ENCODE measurements around the gene POC1B.

Gene POC1B

DNA sequence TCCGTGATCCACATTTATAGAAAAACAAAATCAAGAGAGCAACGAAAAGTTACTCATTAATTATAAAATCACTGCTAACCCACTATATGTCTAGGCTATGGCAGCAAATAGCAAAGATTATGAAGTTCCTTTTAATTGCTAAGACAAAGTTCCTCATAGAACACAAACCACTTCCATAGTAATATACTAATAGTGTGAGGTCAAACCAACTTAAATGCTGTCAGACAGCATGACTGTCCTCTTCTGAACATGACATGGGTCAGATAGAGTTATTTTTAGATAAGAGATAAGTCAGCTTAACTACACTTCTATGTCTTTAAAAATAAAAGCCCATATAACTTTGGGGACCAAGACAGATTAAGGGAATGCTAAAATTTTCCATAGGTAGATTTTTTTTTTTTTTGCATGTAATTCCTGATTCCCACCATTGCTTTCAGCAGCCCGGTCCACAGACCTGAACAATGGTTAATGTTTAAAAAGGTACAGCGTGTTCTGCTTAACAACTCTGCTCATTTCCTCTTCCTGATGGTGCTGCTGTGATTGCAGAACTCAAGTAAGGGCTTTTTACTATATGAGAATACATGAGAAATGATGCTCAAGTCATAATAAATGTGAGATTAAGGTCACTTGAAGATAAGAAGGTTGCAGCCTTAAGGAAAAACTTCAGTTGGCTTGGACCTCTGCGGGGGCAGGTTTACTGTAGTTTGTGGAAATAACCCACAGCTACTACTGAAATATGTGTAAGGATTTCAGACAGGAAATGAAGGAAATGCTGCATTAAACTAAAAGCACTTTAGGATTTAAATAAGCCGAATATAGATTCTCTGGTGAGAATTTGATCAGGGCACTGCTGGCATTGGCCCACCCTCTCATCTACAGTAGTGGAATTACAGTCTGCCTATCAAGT is 135.8 kb downstream of the POC1B start:
- no peak for DNase-seq (ENCODE audit: low read depth in 3 of 3)

DNA sequence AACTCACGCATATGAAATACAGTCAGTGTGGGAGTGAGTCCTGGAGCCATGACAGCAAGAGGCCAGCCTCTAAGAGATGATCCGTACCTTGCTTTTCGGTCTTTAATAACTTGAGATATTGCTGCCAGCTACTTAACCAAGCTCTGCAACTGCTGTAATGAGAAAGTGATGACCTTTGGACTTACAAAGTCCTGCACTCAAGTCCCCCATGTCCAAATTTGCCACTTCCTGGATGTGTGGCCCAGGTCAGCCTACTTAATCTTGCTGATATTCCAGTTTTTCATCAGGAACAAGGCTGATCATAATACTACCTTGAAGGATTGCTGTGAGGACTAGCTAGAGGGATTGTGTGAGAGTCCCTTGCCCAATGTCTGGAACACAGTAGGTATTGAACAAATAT is 139.7 kb downstream of the POC1B start:
- no peak for DNase-seq (ENCODE audit: low read depth in 3 of 3)

DNA sequence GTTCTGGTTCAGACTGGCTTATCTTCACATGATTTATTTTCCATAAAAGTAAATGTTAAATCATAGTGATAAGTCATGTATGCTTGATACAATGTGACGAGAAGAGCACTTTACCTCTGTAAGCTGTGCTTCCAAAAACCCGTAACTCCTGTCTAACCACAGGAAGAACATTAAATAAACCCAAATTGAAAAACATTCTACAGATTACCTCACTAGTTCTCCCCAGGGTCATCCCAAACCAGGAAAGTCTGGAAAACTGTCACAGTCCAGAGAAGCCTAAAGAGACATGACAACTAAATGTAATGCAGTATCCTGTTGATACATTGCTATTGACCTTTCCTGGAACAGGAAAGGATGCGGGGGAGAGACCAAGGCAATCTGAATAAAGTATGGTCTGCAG is 141.0 kb downstream of the POC1B start:
- no peak for DNase-seq (ENCODE audit: low read depth in 3 of 3)

DNA sequence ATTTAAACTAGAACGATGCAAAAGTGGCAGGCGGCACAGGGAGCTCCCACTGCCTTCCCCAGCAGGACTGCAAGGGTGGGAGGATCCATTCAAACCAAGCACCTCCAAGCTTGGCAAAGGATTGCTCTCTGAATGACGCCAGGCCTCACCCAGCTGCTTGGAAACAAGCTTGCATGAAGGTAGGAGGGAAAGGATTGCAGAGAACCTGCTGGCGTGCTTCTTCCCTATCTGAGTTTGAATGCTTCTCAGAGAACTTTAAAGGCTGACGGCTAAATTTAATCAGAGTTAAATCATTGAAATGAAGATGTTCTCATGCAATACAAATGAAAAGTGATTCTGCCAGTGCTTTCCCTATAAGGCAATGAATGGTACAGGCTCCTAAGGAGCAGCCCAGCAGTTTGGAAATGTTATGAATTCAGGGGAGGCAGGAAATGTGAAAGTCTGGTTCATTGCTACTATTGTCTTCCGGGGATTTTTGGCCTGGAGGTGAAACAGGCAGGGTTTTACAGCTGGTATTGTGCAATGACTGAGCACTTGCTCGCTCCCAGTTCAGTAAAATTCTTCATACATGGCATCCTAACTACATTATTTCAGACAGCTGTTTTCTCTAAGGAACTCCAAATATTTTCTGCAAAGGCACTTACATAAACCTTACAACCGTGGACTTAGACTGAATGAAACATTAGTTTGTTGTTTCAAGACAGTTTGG is 141.6 kb downstream of the POC1B start:
- no peak for DNase-seq (ENCODE audit: low read depth in 3 of 3)

DNA sequence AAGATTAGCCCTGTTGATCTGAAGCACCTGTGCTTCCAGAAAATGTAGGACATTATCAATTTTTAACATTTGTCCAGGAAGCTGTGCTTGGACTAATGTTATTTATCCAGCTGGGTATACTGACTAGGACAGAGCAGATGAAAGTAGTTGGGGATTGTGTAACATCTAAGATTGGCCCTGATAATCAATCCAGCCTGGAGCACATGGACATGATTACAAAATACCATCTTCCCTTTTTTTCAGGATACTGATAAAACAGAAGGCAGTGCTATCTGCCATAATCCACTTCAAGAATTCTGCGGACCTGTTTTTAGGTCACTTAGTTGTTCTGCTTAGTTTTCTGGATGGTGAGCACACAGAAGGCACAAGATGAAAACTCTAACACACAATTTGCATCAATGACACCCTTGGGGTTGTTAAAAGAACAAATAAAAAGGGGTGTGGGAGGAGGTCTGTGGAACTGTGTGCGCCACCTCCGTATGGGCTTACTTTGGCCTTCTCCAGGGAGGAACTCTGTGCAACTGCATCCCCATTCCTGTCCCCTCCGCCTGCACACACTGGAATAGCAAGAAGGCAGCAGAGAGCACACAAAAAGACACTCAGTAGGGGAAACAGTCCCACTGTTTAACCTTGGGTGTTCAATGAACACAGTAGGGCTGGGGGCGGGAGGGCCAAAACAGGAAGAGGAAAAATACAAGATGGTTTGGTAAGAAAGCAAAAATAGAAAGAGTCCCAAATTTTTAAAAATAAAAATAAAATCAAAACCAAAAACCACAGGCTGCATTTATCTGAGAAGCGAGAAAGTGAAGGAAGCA is 142.4 kb downstream of the POC1B start:
- no peak for DNase-seq (ENCODE audit: low read depth in 3 of 3)

DNA sequence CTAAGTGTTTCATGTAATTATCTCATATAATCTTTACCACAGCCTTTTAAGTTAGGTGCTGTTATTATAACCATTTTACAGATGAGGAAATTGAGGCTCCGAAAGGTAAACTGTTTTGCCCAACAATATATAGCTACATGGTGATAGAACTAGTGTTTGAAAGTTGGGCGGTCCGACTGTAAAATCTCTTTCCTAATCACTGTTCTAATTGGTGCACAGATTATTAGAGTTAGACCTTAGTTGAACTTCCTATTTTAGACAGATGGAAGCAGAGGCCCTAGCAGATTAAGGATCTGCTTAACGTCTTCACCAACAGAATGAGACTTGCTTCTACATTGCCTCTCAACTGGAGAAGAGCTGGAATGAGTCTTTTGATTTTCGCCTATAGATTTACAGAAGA is 143.5 kb downstream of the POC1B start:
- DNase-seq (ENCODE audit: low read depth in 3 of 3), result no peak

DNA sequence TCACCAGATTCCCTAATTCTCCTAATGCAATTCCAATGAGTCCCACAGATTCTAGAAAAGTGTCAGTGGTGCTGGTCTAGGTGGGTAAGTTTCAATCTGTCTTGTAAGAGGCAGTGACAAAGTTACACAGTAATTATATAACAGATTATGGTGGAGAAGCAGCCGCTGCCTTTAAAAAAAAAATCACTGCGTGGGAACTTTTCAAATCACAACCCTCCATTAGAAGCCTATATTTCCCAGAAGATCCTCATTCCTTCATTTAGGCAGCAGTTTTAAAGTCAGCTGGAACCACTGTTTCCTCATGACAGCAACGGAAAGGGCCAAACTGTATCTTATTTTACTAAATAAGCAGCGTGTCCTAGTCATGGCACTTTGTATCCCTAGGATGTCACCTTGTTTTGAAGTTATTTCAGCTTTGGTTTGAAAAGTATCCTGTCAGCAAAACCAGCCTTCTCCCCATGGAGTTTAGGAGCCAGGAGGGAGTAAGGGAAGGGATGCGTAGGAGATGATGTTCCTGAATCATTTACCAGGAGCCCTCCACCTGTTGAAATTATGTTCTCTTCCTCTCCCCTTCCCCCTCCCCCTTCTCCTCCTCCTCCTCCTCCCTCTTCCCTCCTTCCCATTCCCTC is 145.9 kb downstream of the POC1B start:
- DNase-seq (ENCODE audit: low read depth in 3 of 3), result no peak

DNA sequence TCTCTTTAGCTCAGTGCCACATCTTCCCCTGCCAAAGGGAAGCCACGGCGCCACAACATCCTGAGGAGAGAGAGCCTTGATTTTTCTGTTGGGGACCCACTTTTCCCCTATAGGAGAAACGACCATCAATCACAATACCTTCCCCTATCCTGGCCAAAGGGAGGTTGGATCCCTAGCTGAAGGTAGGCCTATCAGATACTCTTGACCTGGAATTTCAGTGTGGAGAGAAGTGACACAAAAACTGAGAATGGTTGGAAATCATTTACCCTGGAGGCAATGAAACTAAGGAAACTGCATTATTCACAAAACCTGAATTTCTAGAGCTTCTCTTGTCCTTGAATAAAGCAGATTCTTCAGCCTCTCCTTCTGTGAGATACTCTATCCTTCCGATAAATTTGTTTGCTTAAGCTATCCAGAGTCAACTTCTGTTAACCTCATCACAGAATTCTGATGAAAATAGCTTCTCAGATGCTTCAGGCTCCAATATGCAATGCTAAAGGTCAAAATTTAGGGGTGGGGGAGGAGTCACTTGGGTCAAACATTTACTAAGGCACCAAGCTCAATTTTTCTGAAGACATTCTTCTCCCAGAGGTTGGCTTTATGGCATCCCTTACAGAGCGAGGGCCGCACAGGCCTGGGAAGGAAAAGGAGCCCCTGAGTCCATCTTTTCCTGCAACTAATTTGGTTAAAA is 146.6 kb downstream of the POC1B start:
- DNase-seq (ENCODE audit: low read depth in 3 of 3), result no peak

DNA sequence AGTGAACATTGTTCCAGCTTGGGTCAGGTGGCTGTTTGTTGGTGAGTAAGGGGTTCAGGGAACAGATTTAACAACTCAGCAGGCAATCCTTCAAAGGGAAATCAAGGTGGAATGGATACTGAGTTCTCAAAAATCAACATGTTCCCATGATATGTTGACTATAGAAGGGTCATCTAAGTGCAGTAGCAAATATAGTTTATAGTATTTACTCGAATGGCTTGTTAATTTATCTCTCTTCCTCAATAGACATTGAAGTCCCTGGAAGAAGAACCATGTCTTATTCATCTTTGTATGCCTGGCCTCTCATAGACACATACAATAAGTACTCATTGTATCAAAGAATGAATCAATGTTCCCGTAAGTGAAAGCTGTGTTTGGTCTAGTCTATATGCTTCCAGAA is 149.0 kb downstream of the POC1B start:
- DNase-seq (ENCODE audit: low read depth in 3 of 3), result no peak

DNA sequence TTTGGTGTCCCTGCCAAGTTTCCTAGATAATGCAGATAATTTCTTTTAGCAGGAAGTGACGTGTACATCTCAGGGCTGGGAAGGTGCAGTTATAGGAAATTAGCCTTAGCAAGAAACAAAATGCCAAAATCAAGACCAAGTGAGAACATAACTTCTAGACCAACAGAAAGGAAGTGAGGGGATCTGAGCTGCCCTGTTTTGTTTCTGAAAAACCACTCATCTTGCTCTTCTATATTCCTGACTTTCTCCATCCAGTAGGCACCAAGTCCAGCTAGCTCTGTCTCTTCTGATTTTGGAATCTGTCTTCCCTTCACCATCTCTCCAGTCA is 149.7 kb downstream of the POC1B start:
- DNase-seq (ENCODE audit: low read depth in 3 of 3), result no peak

DNA sequence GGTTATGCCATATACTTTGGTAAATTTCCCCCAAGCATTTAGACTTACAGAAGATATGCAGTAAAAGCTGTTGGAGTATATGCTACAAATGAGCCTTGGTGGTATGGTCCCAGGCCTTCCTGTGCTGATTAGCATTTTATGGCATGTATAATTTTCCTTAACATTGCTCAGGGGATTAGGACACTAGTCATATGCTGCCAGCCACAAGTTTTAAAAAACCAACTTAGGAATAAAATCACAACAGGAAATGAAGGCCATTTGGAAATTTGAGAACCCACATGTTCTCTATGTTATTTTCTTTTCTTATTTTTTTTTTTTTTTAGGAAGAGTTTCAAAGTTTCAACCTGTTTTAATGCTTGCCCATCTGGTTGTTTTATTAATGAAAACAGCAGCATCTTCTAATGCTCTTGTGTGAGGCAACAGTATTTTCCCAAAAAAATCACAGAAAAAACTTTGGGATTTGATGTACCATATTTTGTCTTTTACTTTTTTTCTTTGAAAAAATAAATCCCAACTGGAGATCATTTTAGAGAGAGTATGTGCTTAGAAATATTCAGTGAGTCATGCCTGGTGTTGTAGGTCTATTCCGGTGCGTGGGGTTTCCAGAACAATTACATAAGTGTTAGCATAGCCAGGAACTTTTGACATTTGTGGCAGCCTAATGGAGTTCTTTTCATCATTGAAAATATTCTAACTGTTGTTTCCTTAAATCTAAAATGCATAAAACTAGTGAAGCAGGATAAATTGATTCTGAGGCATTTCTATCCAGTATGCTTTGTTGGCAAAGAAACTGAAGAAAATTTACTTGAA is 151.9 kb downstream of the POC1B start:
- DNase-seq (ENCODE audit: low read depth in 3 of 3), result no peak

DNA sequence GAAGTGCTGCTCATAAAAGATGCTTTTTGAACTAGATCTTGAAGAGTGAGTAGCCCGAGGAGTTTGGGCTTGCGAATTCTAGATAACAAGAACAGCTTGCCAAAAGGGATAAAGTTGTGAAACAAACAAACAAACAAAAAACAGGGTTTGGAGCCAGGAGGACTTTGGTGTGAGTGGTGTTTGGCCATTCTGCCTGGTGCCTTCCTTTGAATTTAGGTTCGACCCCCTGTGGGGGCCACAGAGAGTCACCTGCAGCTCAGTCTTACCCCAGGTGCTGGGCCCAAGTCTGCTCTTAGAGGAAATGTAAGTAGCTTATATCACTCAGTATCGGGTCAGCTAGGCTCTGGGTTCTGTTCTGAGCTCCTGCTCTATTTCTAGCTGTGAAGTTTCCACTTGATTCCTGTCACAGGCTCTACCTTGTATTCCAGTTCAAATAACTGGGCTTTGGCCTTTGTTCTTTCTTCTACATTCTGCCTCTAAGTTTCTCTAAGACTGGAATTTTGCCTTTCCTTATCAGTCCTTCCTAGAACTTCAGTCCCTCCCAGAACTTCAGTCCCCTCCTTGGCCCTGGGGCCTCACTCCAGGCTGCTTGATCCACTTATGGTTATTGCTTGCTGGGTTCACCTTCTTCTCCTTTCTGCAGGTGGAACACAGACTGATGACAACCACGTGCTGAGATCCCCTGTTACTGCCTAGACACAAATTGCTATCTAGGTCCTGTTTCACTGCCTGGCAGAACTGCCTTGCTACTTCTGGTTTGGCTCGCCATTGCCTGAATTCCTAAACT is 153.1 kb downstream of the POC1B start:
- DNase-seq (ENCODE audit: low read depth in 3 of 3), result no peak

DNA sequence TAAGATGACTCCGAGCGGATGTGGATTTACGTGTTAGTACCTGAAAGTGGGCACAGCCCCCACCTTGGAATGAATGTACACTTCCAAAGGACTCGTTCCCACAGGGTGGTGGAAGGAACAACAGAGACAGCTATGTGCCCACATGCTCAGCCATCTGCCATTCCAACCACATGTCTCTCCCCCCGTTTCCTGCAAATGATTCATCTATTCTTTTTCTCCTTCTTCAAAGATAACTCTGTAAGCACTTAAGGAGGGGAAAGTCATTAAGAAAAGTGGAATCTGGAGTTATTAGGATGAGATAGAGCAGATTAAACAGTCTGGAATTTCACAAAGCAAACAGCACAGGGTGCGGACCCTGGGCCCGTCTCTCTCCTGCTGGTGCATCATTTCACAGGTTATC is 155.0 kb downstream of the POC1B start:
- no peak for DNase-seq (ENCODE audit: low read depth in 3 of 3)

DNA sequence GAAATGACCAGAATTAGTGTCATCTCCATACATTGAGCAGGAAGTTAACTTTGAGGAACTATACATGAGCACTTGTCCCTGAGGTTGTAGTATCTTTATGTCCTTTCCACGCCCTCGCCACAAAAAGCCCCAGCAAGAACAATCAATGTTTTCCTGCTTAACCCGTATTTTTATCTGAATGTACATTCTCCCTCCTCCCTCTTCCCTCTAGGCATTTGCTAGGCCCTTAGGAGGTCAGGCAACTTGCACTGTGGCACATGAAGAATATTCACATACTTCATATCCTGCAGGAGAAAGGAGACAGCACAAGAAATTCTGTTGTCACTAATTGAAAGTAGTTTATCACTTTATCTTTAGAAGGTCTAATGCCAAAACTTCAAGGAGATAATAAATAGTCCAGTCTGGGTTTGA is 155.4 kb downstream of the POC1B start:
- DNase-seq (ENCODE audit: low read depth in 3 of 3), result no peak

Measured in stimulated activated CD4-positive, alpha-beta T cell treated with anti-CD3 and anti-CD28 coated beads, TNF-alpha, amount 100 ng/mL, for 4 hours (primary cell).